K562 (cell line): ENCODE results near the gene CRACR2B. TPM values are rescaled to one million over a fixed set of nuclear protein-coding genes. Genes with fewer than 3 reads are reported as not detected.

Source experiments
- ATAC-seq: fragments of 200-7000 bp; cut with Tn5 transposase; 3 replicates; pipeline ENCODE4 v1.9.1; 2020; ENCODE audit warnings: moderate library complexity
- BruUV-seq: library from RNA; stranded (reverse); fragments of 400-500 nt; replicated peaks from 2 replicates; lab custom pipeline; 2021; lab: Mats Ljungman, UMichigan
- CTCF ChIA-PET: fragments of 300-600 bp; formaldehyde crosslinking; extraction: SDS; loops from one replicate; lab custom pipeline; 2021; ENCODE audit warnings: low intra/inter-chr PET ratio; lab: Yijun Ruan, JAX
- POLR2A ChIA-PET: fragments of 300-600, 350-650 bp; sonication (Branson Sonifier 250); formaldehyde crosslinking; extraction: SDS; loops from one replicate; lab custom pipeline; 2021; ENCODE audit warnings: antibody characterized with exemption, inconsistent platforms; lab: Yijun Ruan, JAX
- DNase-seq, 4 experiments: peaks; one replicate each; pipeline versions ENCODE4 v3.0.0 to v3.0.0-alpha.2; 2011 to 2018; ENCODE audit warnings: low spot score in 3 of 4, mixed read lengths in 3 of 4; ENCODE audit errors: extremely low read depth in 1 of 4
- FAIRE-seq: peaks from 2 replicates; lab custom pipeline; 2011; peaks lifted over from hg19 to GRCh38; lab: Jason Lieb, UNC
- H2AFZ ChIP-seq: 2 replicates; pipeline ENCODE4 v1.6.0; 2011; ENCODE audit warnings: low read depth, low read length, control low read depth, inconsistent platforms
- H3K27ac ChIP-seq: fragments of 200-600 bp; 3 replicates; pipeline ENCODE4 v1.8.0; 2011; ENCODE audit warnings: low read depth, mild to moderate bottlenecking, control low read depth, inconsistent platforms, low read length, moderate library complexity, mixed read lengths; ENCODE audit errors: extremely low read depth
- H3K27me3 ChIP-seq, 2 experiments: fragments of 300-600 bp in 1 of 2; 2 replicates in 1 of 2; 3 replicates in 1 of 2; pipeline versions ENCODE4 v1.6.0 to v1.8.0; 2011; ENCODE audit warnings: inconsistent platforms in 2 of 2, low read length in 2 of 2, mild to moderate bottlenecking in 1 of 2, mixed read lengths in 1 of 2, moderate library complexity in 1 of 2; ENCODE audit not compliant: control insufficient read depth in 2 of 2, insufficient read depth in 2 of 2
- H3K36me3 ChIP-seq: fragments of 300-600 bp; 3 replicates; pipeline ENCODE4 v1.8.0; 2011; ENCODE audit warnings: mild to moderate bottlenecking, low read length, inconsistent platforms; ENCODE audit not compliant: control insufficient read depth, insufficient read depth
- H3K4me1 ChIP-seq, 2 experiments: fragments of 200-600 bp in 1 of 2; replicated peaks in 1 of 2; 2 replicates in 1 of 2; 3 replicates in 1 of 2; pipeline versions ENCODE4 v1.5.1 to v1.8.0; 2011; ENCODE audit warnings: inconsistent platforms in 2 of 2, low read length in 2 of 2, mild to moderate bottlenecking in 1 of 2, mixed read lengths in 1 of 2, moderate library complexity in 1 of 2; ENCODE audit not compliant: control insufficient read depth in 2 of 2, insufficient read depth in 2 of 2
- H3K4me2 ChIP-seq: 2 replicates; pipeline ENCODE4 v1.6.1; 2011; ENCODE audit warnings: low read length, control low read depth, inconsistent platforms, mixed read lengths; ENCODE audit not compliant: insufficient read depth
- H3K4me3 ChIP-seq: fragments of 200-600 bp; sonication (generic), shearing (Covaris generic); 2 replicates; pipeline ENCODE4 v1.5.1; 2016; ENCODE audit warnings: control low read depth, inconsistent platforms
- H3K79me2 ChIP-seq: fragments of 200-600 bp; 3 replicates; pipeline ENCODE4 v1.8.0; 2011; ENCODE audit warnings: low read length, inconsistent platforms; ENCODE audit not compliant: control insufficient read depth, insufficient read depth
- H3K9ac ChIP-seq, 2 experiments: 2 replicates each; pipeline versions ENCODE4 v1.6.0 to v1.6.1; 2011; ENCODE audit warnings: low read depth in 2 of 2, low read length in 2 of 2, control low read depth in 1 of 2, inconsistent platforms in 1 of 2, mild to moderate bottlenecking in 1 of 2, mixed read lengths in 1 of 2; ENCODE audit not compliant: insufficient read depth in 1 of 2
- H3K9me1 ChIP-seq: one replicate; pipeline ENCODE4 v1.6.0; 2011; ENCODE audit warnings: inconsistent platforms, mild to moderate bottlenecking, low read length, moderate library complexity; ENCODE audit not compliant: control insufficient read depth, insufficient read depth
- H3K9me3 ChIP-seq: replicated peaks from 2 replicates; pipeline ENCODE4 v1.5.1; 2011; ENCODE audit warnings: low read depth, low read length, inconsistent platforms; ENCODE audit not compliant: control insufficient read depth, insufficient read depth
- H4K20me1 ChIP-seq: replicated peaks from 2 replicates; pipeline ENCODE4 v1.6.1; 2011; ENCODE audit warnings: low read length, inconsistent platforms, mixed read lengths; ENCODE audit not compliant: control insufficient read depth, insufficient read depth
- HDAC2 ChIP-seq: fragments of 450-650 bp; IDR thresholded peaks from 2 replicates; pipeline ENCODE4 v1.6.1; 2016; ENCODE audit warnings: mild to moderate bottlenecking
- HLTF ChIP-seq: fragments of 450-650 bp; IDR thresholded peaks from 2 replicates; pipeline ENCODE4 v1.6.1; 2016
- HNRNPK ChIP-seq: fragments of 200-400 bp; formaldehyde crosslinking; IDR thresholded peaks from one replicate; pipeline ENCODE4 v1.6.1; 2018; ENCODE audit warnings: mild to moderate bottlenecking, low read depth, low read length; ENCODE audit not compliant: poor library complexity, severe bottlenecking
- IFI16 ChIP-seq: fragments of 250-450 bp; sonication (Bioruptor Pico); IDR thresholded peaks from 2 replicates; pipeline ENCODE4 v2.1.2; 2022; ENCODE audit warnings: mild to moderate bottlenecking, inconsistent platforms
- PPARD ChIP-seq: fragments of 250-450 bp; sonication (Bioruptor Pico); IDR thresholded peaks from 2 replicates; pipeline ENCODE4 v1.8.0; 2022; ENCODE audit warnings: inconsistent platforms, mild to moderate bottlenecking, moderate library complexity
- ZNF197 ChIP-seq: fragments of 200-800 bp; sonication (Bioruptor generic); IDR thresholded peaks from 2 replicates; pipeline ENCODE4 v1.6.1; 2016; ENCODE audit warnings: low read depth, missing genetic modification characterization, missing compliant biosample characterization
- WGBS: fragments of 100-300 bp; shearing (Covaris generic); methylation state at CpG from one replicate; pipeline ENCODE4 v1.1.6; 2016; ENCODE audit warnings: low coverage, mixed read lengths; ENCODE audit not compliant: insufficient coverage; ENCODE audit errors: missing lambda C conversion rate; 5-methylcytosine and 5-hydroxymethylcytosine counted together
- in situ Hi-C: fragments of 300-500 bp; cut with MboI; formaldehyde crosslinking; loops from 4 replicates; pipeline ENCODE4 v1.15.0; 2018; ENCODE audit warnings: inconsistent platforms, mixed read lengths
- intact Hi-C: fragments of 100-400 bp; cut with micrococcal nuclease; formaldehyde crosslinking; loops from 2 replicates; pipeline ENCODE4 v1.14.2; 2022
- polyA plus RNA-seq, 8 experiments: library from polyadenylated mRNA; depleted of rRNA in 4 of 8; stranded (reverse) in 5 of 8; unstranded in 3 of 8; fragments of >200 nt; fragmentation: Nextera tagmentation in 2 of 8; fragmentation: Illumina TruSeq in 1 of 8; extraction: Ambion mirVana in 2 of 8; extraction: Trizol in 1 of 8; gene quantifications; 2 replicates each; pipeline versions ENCODE4 v1.2.1 to v1.2.3, GENCODE V29; 2011 to 2014; ENCODE audit warnings: inconsistent platforms in 1 of 8, missing spikeins in 1 of 8
- total RNA-seq, 7 experiments: library from RNA; depleted of rRNA in 6 of 7; stranded (reverse); fragments of >200 nt in 6 of 7; fragmentation: Illumina TruSeq in 2 of 7; extraction: Trizol in 2 of 7; gene quantifications; 2 replicates each; pipeline versions ENCODE4 v1.2.1 to v1.2.3, GENCODE V29; 2011 to 2021; ENCODE audit warnings: low replicate concordance in 1 of 7

The CRACR2B gene
- total and polyA plus RNA-seq, 9 of the 15 experiments (the other 6 are each of a cell fraction or from before 2014, with no cell fraction given), result 0.10 to 51.0 (median 6.0) TPM

- H3K27me3 ChIP-seq, result no peaks in the 10 kb centered on the region
- FAIRE-seq (no peak), DNase-seq (no peak), ATAC-seq (no peak)
- ChIA-PET POLR2A (interaction anchor here (0.6 to 1.3 kb wide), 6 partner anchors 10 to 53 kb away, joined by 3 to 4 read pairs (median 3); partner anchors contain the start of genes PIDD1, RPLP2 and TALDO1), CTCF (no interaction called here)
- H2AFZ ChIP-seq, result no peak overlapping the region
- H3K4me2 ChIP-seq, result no peak overlapping the region
- peaks cover 7 to 89% of the 10 kb centered on the region in 2 experiments for H3K4me1 ChIP-seq
- H3K9me1 ChIP-seq, result peaks cover 3% of the 10 kb centered on the region
- intact Hi-C loops, result loop anchor here (10.0 kb wide), 1 partner anchor 229 kb away; the partner anchor contains the start of genes LMNTD2 and RASSF7
- H3K36me3 ChIP-seq, result peaks cover 31% of the 10 kb centered on the region; the same call in 1 of the 3 replicates
- no peak overlapping the region for H3K27ac ChIP-seq
- no peaks in the 10 kb centered on the region for H3K9me3 ChIP-seq
- TF ChIP-seq PPARD (no peak), ZNF197 (no peak), HDAC2 (no peak), IFI16 (CRISPR knock-in tag) (no peak), HNRNPK (no peak), HLTF (no peak)
- H4K20me1 ChIP-seq, result no peaks in the 10 kb centered on the region
- H3K79me2 ChIP-seq, result peaks cover 26% of the 10 kb centered on the region
- no peak overlapping the region for H3K4me3 ChIP-seq
- WGBS, result 94% methylated on average over 7 of the region's 7 CpGs
- in situ Hi-C loops, result no loop called here
- BruUV-seq, result no TSS peak
- peak overlapping the region in 1 of 2 experiments; percentile 95; a peak in 1 of 4 replicates for H3K9ac ChIP-seq
Observed at GRCh38 chr11:793556-793955, 34.2 kb upstream of the CRACR2B start.
